Stomach (tissue), 4 donors: ENCODE results near the gene INAVA.

Experiments used
- POLR2A ChIP-seq, 4 donors: fragments of 450-650 bp; IDR thresholded peaks; one replicate each; pipeline ENCODE4 v1.6.1; 2016; ENCODE audit warnings: antibody characterized with exemption in 4 of 4, control low read depth in 2 of 4, mild to moderate bottlenecking in 1 of 4, moderate library complexity in 1 of 4
- TF ChIP-seq, protein P1 (sequence below), 7 experiments: fragments of 450-650 bp in 4 of 7; fragments of 200-600 bp in 3 of 7; sonication (generic) in 3 of 7; IDR thresholded peaks; one replicate each; pipeline ENCODE4 v1.5.1; 2016 to 2019; ENCODE audit warnings: antibody characterized with exemption in 7 of 7, control low read depth in 2 of 7, mild to moderate bottlenecking in 1 of 7

DNA sequence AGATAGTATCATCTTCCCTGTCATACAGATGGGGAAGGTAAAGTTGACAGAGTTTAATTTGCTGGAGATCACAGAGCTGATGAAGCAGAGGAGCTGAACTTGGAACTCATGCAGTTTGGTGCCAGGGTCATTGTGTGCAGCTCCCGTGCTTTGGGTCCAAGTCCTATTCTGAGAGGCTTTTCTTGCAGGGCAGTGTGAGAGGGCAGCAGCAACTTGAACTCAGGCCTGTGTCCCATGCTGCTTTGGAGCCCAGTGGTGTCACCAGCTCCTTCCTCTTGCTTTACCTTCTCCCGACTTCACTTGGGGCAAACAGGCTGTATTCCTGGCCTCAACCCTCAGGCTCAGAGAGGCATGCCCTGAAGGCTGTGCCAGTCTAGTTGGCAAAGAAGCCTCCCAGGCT is 24.7 kb downstream of the INAVA start:
- TF ChIP-seq, protein P1, sequence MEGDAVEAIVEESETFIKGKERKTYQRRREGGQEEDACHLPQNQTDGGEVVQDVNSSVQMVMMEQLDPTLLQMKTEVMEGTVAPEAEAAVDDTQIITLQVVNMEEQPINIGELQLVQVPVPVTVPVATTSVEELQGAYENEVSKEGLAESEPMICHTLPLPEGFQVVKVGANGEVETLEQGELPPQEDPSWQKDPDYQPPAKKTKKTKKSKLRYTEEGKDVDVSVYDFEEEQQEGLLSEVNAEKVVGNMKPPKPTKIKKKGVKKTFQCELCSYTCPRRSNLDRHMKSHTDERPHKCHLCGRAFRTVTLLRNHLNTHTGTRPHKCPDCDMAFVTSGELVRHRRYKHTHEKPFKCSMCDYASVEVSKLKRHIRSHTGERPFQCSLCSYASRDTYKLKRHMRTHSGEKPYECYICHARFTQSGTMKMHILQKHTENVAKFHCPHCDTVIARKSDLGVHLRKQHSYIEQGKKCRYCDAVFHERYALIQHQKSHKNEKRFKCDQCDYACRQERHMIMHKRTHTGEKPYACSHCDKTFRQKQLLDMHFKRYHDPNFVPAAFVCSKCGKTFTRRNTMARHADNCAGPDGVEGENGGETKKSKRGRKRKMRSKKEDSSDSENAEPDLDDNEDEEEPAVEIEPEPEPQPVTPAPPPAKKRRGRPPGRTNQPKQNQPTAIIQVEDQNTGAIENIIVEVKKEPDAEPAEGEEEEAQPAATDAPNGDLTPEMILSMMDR (IDR thresholded peaks at IDR 0.05), result no peak
- no peak for TF ChIP-seq POLR2A (IDR thresholded peaks at IDR 0.05)
